ENCODE measurements around the gene TMEM54.

The TMEM54 gene

GRCh38 chr1:32860566-32860965, 40.6 kb downstream of the TMEM54 start:
- Histone ChIP-seq H3K27me3 (replicated peaks) (no peaks in the 10 kb centered on the region), H3K36me3 (replicated peaks) (peaks cover 7% of the 10 kb centered on the region), H3K27ac (no peak overlapping the region), H3K4me3 (ENCODE audit: low read depth, low read length) (no peak overlapping the region)
- in situ Hi-C loops (cut with HindIII; ENCODE audit: low pct_ligation_motif_present, low sequenced_read_pairs): no loop called here
- no peak for TF ChIP-seq CTCF (IDR thresholded peaks at IDR 0.05; ENCODE audit: low read depth, low read length, missing control alignments)
- DNase-seq: no peak

- no peaks in the 10 kb centered on the region for H3K27me3 ChIP-seq (replicated peaks)
- no peak for TF ChIP-seq CTCF (IDR thresholded peaks at IDR 0.05; ENCODE audit: low read depth, low read length, missing control alignments)
- H3K27ac ChIP-seq: no peak overlapping the region
- in situ Hi-C loops (cut with HindIII; ENCODE audit: low pct_ligation_motif_present, low sequenced_read_pairs): no loop called here
- no peak overlapping the region for H3K4me3 ChIP-seq (ENCODE audit: low read depth, low read length)
- no peak for DNase-seq
- peaks cover 7% of the 10 kb centered on the region for H3K36me3 ChIP-seq (replicated peaks)
Measured at GRCh38 chr1:32859915-32860314, 41.3 kb downstream of the TMEM54 start.

- Histone ChIP-seq H3K27ac (no peak overlapping the region), H3K36me3 (replicated peaks) (peaks cover 16% of the 10 kb centered on the region), H3K4me3 (ENCODE audit: low read depth, low read length) (no peak overlapping the region), H3K27me3 (replicated peaks) (no peaks in the 10 kb centered on the region)
- no peak for DNase-seq
- no peak for TF ChIP-seq CTCF (IDR thresholded peaks at IDR 0.05; ENCODE audit: low read depth, low read length, missing control alignments)
- in situ Hi-C loops (cut with HindIII; ENCODE audit: low pct_ligation_motif_present, low sequenced_read_pairs): no loop called here
Measured at GRCh38 chr1:32858791-32859190, 42.4 kb downstream of the TMEM54 start.

GRCh38 chr1:32858136-32858535, 43.1 kb downstream of the TMEM54 start:
- no peak overlapping the region for H3K27ac ChIP-seq
- no peaks in the 10 kb centered on the region for H3K27me3 ChIP-seq (replicated peaks)
- no peak for DNase-seq
- TF ChIP-seq CTCF (IDR thresholded peaks at IDR 0.05; ENCODE audit: low read depth, low read length, missing control alignments): no peak
- H3K36me3 ChIP-seq (replicated peaks): peaks cover 19% of the 10 kb centered on the region
- H3K4me3 ChIP-seq (ENCODE audit: low read depth, low read length): no peak overlapping the region
- in situ Hi-C loops (cut with HindIII; ENCODE audit: low pct_ligation_motif_present, low sequenced_read_pairs): no loop called here

- H3K27me3 ChIP-seq (replicated peaks): no peaks in the 10 kb centered on the region
- no peak overlapping the region for H3K27ac ChIP-seq
- TF ChIP-seq CTCF (IDR thresholded peaks at IDR 0.05; ENCODE audit: low read depth, low read length, missing control alignments): no peak
- H3K36me3 ChIP-seq (replicated peaks): peaks cover 19% of the 10 kb centered on the region
- no peak for DNase-seq
- in situ Hi-C loops (cut with HindIII; ENCODE audit: low pct_ligation_motif_present, low sequenced_read_pairs): no loop called here
- H3K4me3 ChIP-seq (ENCODE audit: low read depth, low read length): no peak overlapping the region
Measured at GRCh38 chr1:32855861-32856617, 45.1 kb downstream of the TMEM54 start.
